HEK293 (cell line): ENCODE measurements around the gene IGFL2.

Source experiments
- EGR2 ChIP-seq: fragments of 450-650 bp; formaldehyde crosslinking; IDR thresholded peaks from 2 replicates; pipeline ENCODE4 v1.5.1; 2016; ENCODE audit warnings: low read depth, missing biosample characterization, missing genetic modification characterization
- HOXA7 ChIP-seq: sonication (generic); formaldehyde crosslinking; IDR thresholded peaks from 2 replicates; pipeline ENCODE4 v1.8.1; 2022; ENCODE audit warnings: missing genetic modification reagents, borderline replicate concordance
- PRDM1 ChIP-seq: fragments of 450-650 bp; formaldehyde crosslinking; IDR thresholded peaks from 2 replicates; pipeline ENCODE4; 2016; ENCODE audit warnings: missing biosample characterization, missing genetic modification characterization
- ZBTB20 ChIP-seq: fragments of 450-650 bp; formaldehyde crosslinking; IDR thresholded peaks from 2 replicates; pipeline ENCODE4 v1.5.1; 2016; ENCODE audit warnings: missing biosample characterization, missing genetic modification characterization
- ZFP37 ChIP-seq: fragments of 450-650 bp; formaldehyde crosslinking; IDR thresholded peaks from 2 replicates; pipeline ENCODE4 v1.5.1; 2016; ENCODE audit warnings: missing biosample characterization, missing genetic modification characterization
- ZNF133 ChIP-seq: fragments of 450-650 bp; formaldehyde crosslinking; IDR thresholded peaks from 2 replicates; pipeline ENCODE4 v1.5.1; 2016; ENCODE audit warnings: missing biosample characterization, missing genetic modification characterization
- ZNF169 ChIP-seq: fragments of 450-650 bp; formaldehyde crosslinking; IDR thresholded peaks from 2 replicates; pipeline ENCODE4 v1.5.1; 2016; ENCODE audit warnings: missing biosample characterization, missing genetic modification characterization
- ZNF221 ChIP-seq: fragments of 450-650 bp; formaldehyde crosslinking; IDR thresholded peaks from 2 replicates; pipeline ENCODE4 v1.5.1; 2017; ENCODE audit warnings: missing biosample characterization, missing genetic modification characterization, borderline replicate concordance
- ZNF223 ChIP-seq: fragments of 450-650 bp; formaldehyde crosslinking; IDR thresholded peaks from 2 replicates; pipeline ENCODE4 v1.5.1; 2016; ENCODE audit warnings: missing biosample characterization, missing genetic modification characterization
- ZNF280C ChIP-seq: fragments of 450-650 bp; formaldehyde crosslinking; IDR thresholded peaks from 2 replicates; pipeline ENCODE4 v1.5.1; 2016; ENCODE audit warnings: missing biosample characterization, missing genetic modification characterization
- ZNF292 ChIP-seq: fragments of 450-650 bp; formaldehyde crosslinking; IDR thresholded peaks from 2 replicates; pipeline ENCODE4 v1.5.1; 2016; ENCODE audit warnings: low read depth, missing biosample characterization, missing genetic modification characterization, borderline replicate concordance
- ZNF362 ChIP-seq: fragments of 450-650 bp; formaldehyde crosslinking; IDR thresholded peaks from 2 replicates; pipeline ENCODE4 v1.5.1; 2016; ENCODE audit warnings: missing biosample characterization, missing genetic modification characterization
- ZNF426 ChIP-seq: fragments of 450-650 bp; formaldehyde crosslinking; IDR thresholded peaks from 2 replicates; pipeline ENCODE4 v1.5.1; 2017; ENCODE audit warnings: missing biosample characterization, missing genetic modification characterization, mild to moderate bottlenecking, inconsistent platforms, moderate library complexity
- ZNF510 ChIP-seq: fragments of 450-650 bp; formaldehyde crosslinking; IDR thresholded peaks from 2 replicates; pipeline ENCODE4 v1.5.1; 2018; ENCODE audit warnings: mild to moderate bottlenecking, missing genetic modification characterization, missing biosample characterization; ENCODE audit not compliant: insufficient replicate concordance
- ZNF549 ChIP-seq: fragments of 450-650 bp; IDR thresholded peaks from 2 replicates; pipeline ENCODE4 v1.5.1; 2018; ENCODE audit warnings: missing biosample characterization, missing genetic modification characterization, mild to moderate bottlenecking, inconsistent platforms, moderate library complexity
- ZNF561 ChIP-seq: fragments of 450-650 bp; IDR thresholded peaks from 2 replicates; pipeline ENCODE4 v1.5.1; 2018; ENCODE audit warnings: missing biosample characterization, missing genetic modification characterization, borderline replicate concordance
- ZNF670 ChIP-seq: fragments of 450-650 bp; formaldehyde crosslinking; IDR thresholded peaks from 2 replicates; pipeline ENCODE4 v1.5.1; 2016; ENCODE audit warnings: missing biosample characterization, missing genetic modification characterization, low read depth
- ZNF76 ChIP-seq: fragments of 450-650 bp; formaldehyde crosslinking; IDR thresholded peaks from 2 replicates; pipeline ENCODE4; 2016; ENCODE audit warnings: low read depth, missing biosample characterization, missing genetic modification characterization, borderline replicate concordance
- ZNF776 ChIP-seq: fragments of 450-650 bp; formaldehyde crosslinking; IDR thresholded peaks from 2 replicates; pipeline ENCODE4 v1.5.0; 2017; ENCODE audit warnings: missing biosample characterization, missing genetic modification characterization, borderline replicate concordance
- ZNF837 ChIP-seq: fragments of 450-650 bp; formaldehyde crosslinking; IDR thresholded peaks from 2 replicates; pipeline ENCODE4 v1.5.1; 2016; ENCODE audit warnings: missing biosample characterization, missing genetic modification characterization
- TF ChIP-seq, protein P1 (sequence below): fragments of 450-650 bp; formaldehyde crosslinking; IDR thresholded peaks from 2 replicates; pipeline ENCODE4 v1.5.0; 2017; ENCODE audit warnings: missing biosample characterization, missing genetic modification characterization, borderline replicate concordance
- TF ChIP-seq, protein P2 (sequence below): fragments of 450-650 bp; formaldehyde crosslinking; IDR thresholded peaks from 2 replicates; pipeline ENCODE4 v1.5.1; 2016; ENCODE audit warnings: missing biosample characterization, missing genetic modification characterization
- TF ChIP-seq, protein P3 (sequence below): fragments of 450-650 bp; formaldehyde crosslinking; conservative IDR thresholded peaks from 2 replicates; pipeline ENCODE4 v1.5.1; 2016; ENCODE audit warnings: low read depth, missing biosample characterization, missing genetic modification characterization
- TF ChIP-seq, protein P4 (sequence below): fragments of 450-650 bp; formaldehyde crosslinking; IDR thresholded peaks from 2 replicates; pipeline ENCODE4 v1.5.1; 2016; ENCODE audit warnings: missing biosample characterization, missing genetic modification characterization

IGFL2 gene

DNA sequence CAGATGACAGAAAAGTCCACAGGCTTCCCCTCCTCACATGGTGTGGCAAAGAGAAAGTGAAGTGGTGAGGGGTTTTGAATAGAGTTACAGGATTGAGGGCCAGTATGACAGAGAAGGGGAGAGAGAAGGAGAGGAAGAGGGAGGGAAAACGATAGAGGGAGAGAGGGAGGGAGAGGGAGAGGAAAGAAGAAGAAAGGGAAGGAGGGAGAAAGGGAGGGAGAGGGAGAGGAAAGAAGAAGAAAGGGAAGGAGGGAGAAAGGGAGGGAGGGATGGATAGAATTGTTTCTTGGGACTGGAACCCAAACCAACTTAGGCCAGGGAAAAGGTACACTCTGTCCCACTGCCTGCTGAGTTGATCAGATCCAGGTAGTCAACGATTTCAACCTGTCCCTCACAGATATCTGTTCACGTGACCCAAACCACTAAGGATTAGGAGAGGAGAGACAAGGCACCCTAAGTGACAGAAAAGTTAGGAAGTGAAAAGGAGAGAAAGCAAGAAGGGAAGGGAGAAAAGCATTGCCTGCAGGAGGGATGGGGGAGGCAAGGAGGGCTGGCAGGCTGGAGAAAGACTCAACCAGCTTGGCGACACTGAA, 15.4 kb upstream of the IGFL2 start (continued):
- TF ChIP-seq, protein P1, sequence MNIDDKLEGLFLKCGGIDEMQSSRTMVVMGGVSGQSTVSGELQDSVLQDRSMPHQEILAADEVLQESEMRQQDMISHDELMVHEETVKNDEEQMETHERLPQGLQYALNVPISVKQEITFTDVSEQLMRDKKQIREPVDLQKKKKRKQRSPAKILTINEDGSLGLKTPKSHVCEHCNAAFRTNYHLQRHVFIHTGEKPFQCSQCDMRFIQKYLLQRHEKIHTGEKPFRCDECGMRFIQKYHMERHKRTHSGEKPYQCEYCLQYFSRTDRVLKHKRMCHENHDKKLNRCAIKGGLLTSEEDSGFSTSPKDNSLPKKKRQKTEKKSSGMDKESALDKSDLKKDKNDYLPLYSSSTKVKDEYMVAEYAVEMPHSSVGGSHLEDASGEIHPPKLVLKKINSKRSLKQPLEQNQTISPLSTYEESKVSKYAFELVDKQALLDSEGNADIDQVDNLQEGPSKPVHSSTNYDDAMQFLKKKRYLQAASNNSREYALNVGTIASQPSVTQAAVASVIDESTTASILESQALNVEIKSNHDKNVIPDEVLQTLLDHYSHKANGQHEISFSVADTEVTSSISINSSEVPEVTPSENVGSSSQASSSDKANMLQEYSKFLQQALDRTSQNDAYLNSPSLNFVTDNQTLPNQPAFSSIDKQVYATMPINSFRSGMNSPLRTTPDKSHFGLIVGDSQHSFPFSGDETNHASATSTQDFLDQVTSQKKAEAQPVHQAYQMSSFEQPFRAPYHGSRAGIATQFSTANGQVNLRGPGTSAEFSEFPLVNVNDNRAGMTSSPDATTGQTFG = no peak
- TF ChIP-seq ZNF76 (no peak), ZBTB20 (tag by site-specific recombination) (peak; percentile 28; the same call in 1 of the 2 replicates), ZNF837 (tag by site-specific recombination) (no peak), ZNF169 (peak; percentile 15; the same call in 1 of the 2 replicates), ZNF362 (tag by site-specific recombination) (no peak), ZNF133 (tag by site-specific recombination) (peak; percentile 49; the same call in 1 of the 2 replicates), ZNF223 (tag by site-specific recombination) (no peak), EGR2 (no peak), HOXA7 (no peak), ZNF221 (no peak), ZFP37 (0 out of 2 replicates have a peak, but pooled peaks have one; percentile 44), ZNF561 (tag by site-specific recombination) (no peak), ZNF776 (peak; percentile 69; the same call in 1 of the 2 replicates), ZNF426 (tag by site-specific recombination) (no peak), ZNF292 (tag by site-specific recombination) (no peak), PRDM1 (tag by site-specific recombination) (peak; percentile 99), ZNF549 (tag by site-specific recombination) (no peak), ZNF510 (no peak), ZNF670 (tag by site-specific recombination) (no peak; the same call in 1 of the 2 replicates), ZNF280C (tag by site-specific recombination) (0 out of 2 replicates have a peak, but pooled peaks have one; percentile 51)
- TF ChIP-seq, protein P2, sequence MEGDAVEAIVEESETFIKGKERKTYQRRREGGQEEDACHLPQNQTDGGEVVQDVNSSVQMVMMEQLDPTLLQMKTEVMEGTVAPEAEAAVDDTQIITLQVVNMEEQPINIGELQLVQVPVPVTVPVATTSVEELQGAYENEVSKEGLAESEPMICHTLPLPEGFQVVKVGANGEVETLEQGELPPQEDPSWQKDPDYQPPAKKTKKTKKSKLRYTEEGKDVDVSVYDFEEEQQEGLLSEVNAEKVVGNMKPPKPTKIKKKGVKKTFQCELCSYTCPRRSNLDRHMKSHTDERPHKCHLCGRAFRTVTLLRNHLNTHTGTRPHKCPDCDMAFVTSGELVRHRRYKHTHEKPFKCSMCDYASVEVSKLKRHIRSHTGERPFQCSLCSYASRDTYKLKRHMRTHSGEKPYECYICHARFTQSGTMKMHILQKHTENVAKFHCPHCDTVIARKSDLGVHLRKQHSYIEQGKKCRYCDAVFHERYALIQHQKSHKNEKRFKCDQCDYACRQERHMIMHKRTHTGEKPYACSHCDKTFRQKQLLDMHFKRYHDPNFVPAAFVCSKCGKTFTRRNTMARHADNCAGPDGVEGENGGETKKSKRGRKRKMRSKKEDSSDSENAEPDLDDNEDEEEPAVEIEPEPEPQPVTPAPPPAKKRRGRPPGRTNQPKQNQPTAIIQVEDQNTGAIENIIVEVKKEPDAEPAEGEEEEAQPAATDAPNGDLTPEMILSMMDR (tag by site-specific recombination) = peak; percentile 14; the same call in 1 of the 2 replicates
- TF ChIP-seq, protein P3, sequence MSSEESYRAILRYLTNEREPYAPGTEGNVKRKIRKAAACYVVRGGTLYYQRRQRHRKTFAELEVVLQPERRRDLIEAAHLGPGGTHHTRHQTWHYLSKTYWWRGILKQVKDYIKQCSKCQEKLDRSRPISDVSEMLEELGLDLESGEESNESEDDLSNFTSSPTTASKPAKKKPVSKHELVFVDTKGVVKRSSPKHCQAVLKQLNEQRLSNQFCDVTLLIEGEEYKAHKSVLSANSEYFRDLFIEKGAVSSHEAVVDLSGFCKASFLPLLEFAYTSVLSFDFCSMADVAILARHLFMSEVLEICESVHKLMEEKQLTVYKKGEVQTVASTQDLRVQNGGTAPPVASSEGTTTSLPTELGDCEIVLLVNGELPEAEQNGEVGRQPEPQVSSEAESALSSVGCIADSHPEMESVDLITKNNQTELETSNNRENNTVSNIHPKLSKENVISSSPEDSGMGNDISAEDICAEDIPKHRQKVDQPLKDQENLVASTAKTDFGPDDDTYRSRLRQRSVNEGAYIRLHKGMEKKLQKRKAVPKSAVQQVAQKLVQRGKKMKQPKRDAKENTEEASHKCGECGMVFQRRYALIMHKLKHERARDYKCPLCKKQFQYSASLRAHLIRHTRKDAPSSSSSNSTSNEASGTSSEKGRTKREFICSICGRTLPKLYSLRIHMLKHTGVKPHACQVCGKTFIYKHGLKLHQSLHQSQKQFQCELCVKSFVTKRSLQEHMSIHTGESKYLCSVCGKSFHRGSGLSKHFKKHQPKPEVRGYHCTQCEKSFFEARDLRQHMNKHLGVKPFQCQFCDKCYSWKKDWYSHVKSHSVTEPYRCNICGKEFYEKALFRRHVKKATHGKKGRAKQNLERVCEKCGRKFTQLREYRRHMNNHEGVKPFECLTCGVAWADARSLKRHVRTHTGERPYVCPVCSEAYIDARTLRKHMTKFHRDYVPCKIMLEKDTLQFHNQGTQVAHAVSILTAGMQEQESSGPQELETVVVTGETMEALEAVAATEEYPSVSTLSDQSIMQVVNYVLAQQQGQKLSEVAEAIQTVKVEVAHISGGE (tag by site-specific recombination) = no peak
- TF ChIP-seq, protein P4, sequence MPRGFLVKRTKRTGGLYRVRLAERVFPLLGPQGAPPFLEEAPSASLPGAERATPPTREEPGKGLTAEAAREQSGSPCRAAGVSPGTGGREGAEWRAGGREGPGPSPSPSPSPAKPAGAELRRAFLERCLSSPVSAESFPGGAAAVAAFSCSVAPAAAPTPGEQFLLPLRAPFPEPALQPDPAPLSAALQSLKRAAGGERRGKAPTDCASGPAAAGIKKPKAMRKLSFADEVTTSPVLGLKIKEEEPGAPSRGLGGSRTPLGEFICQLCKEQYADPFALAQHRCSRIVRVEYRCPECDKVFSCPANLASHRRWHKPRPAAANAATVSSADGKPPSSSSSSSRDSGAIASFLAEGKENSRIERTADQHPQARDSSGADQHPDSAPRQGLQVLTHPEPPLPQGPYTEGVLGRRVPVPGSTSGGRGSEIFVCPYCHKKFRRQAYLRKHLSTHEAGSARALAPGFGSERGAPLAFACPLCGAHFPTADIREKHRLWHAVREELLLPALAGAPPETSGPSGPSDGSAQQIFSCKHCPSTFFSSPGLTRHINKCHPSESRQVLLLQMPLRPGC (tag by site-specific recombination) = no peak
